LNCaP clone FGC (cell line): ENCODE measurements around the gene MAN1C1.

Experiments used
- DNase-seq: peaks from one replicate; pipeline ENCODE4 v3.0.0-alpha.2; 2011; ENCODE audit warnings: low read depth
- H3K4me3 ChIP-seq: 2 replicates; pipeline ENCODE4 v1.5.1; 2011; ENCODE audit warnings: mild to moderate bottlenecking, low read depth, low read length, control low read depth
- CTCF ChIP-seq: IDR thresholded peaks from 2 replicates; pipeline ENCODE4 v1.5.1; 2012; ENCODE audit warnings: mild to moderate bottlenecking; ENCODE audit not compliant: control insufficient read depth, insufficient read depth; ENCODE audit errors: extremely low read depth

MAN1C1 gene

DNA sequence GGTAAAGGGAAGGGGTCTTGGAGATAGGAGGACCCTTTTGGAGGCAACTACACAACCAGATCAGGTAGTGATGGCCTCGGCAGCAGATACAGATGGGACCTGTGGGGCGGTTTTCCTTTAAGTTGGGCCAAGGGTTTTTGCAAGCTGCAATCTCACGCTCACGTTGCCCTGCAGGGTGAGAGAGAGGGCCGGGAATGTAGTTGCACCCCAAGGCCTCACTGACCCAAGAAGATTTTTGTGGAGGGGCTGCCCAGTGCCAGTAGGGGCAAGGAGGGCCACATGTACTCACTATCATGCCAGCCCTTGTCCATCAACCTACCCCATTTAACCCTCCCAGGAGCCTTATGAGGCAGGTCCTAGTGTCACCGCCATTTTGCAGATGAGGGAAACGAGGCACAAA lies 125.7 kb downstream of the MAN1C1 start:
- TF ChIP-seq CTCF = no peak
- DNase-seq = no peak
- no peak overlapping the region for H3K4me3 ChIP-seq

DNA sequence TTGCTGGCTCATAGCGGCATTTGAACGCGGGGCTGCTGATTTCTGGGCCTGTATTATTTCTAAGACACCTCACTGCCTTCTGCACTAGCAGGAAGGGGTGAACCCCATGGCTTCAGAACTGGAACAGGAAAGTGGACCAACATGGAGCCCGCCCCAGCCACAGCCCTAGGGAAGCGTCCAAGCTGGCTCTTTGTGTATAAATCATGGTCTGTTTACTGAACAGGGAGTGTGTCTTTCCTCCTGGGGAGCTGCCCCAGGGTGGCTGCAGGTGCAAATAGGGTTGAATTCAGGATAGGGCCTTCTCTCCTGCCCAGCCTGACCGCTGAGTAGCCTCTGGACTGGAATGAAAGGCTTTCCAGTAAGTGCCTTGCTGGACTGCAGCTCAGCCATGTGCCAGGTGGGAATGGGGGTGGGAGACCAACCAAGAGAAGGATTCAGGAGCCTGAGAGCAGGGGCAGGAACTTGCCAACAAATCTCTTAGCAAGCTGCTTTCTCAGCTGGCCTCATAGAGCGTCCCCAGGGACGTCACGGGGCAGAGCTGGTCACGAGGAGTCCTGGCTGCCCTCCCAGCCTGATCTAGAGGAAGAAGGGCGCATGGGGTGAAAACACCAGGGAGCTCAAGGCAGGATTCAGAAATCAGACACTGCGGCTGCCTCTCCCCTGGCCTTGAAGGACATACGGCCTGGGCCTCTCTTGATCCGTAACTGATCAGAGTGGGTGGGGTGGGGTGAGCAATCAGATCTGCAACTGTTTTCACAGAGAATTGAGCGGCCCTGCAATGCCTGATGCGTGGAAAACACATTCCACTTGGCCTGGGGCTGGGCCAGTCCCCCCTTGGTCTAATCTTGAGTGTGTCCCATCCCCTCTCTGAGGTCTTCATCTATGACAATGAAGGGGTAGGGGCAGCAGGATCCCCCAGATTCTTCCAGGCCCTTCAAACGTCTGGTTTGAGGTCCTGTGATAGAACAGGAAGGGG lies 126.9 kb downstream of the MAN1C1 start:
- DNase-seq = no peak
- no peak overlapping the region for H3K4me3 ChIP-seq
- TF ChIP-seq CTCF = no peak

DNA sequence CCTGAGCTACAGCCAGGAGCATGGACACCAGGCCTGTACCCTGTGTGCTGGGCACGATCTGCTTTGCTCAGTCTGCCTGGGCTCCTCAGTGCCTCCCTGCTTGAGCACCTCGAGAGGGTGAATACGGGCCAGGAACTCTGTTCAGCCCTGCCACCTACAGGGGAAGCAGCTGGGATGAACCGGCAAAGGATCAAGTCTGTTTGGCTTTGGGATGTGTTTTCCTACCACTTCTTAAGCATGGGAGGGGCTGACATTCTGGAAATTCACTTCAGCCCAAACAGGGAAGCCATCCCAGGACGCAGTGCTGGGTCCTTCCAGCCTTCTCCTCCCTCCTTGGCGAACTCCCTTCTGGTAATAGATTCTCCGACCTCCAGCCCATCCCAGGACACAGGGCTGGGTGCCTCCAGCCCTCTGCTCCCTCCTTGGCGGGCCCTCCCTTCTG lies 127.6 kb downstream of the MAN1C1 start:
- DNase-seq = no peak
- peak; percentile 33; the same call in 1 of the 2 replicates for TF ChIP-seq CTCF
- no peak overlapping the region for H3K4me3 ChIP-seq

- no peak overlapping the region for H3K4me3 ChIP-seq
- no peak for DNase-seq
- no peak for TF ChIP-seq CTCF
These were observed 128.2 kb downstream of the MAN1C1 start for GRCh38 chr1:25744636-25745425.

GRCh38 chr1:25746299-25747045 lies 129.9 kb downstream of the MAN1C1 start:
- no peak for TF ChIP-seq CTCF
- DNase-seq = no peak
- no peak overlapping the region for H3K4me3 ChIP-seq

GRCh38 chr1:25747046-25747719 lies 130.6 kb downstream of the MAN1C1 start:
- no peak for TF ChIP-seq CTCF
- no peak for DNase-seq
- no peak overlapping the region for H3K4me3 ChIP-seq
